ENCODE measurements around the gene TBX21.

TBX21 gene

DNA sequence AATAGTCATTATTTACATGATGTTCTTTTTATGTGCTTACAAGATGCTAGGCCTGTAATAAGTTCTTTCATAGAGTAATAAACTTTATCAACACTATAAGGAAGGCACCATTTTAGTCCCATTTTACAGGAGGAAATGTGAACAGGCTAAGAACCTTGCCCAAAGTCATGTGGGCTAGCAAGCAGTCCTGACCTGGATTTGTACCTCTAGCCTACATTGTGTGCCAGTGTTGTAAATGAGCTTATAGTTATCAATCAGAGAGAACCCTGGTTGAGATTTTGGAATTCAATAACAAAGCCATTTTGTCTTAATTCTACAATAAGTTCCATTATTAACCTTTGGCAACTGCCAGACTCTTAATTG lies 45.7 kb upstream of the TBX21 start:
- DNase-seq (ENCODE audit: low spot score), result no peak
- in situ Hi-C loops (cut with MboI; ENCODE audit: low sequenced_read_pairs, unreplicated experiment), result no loop called here
- TF ChIP-seq, protein P1, sequence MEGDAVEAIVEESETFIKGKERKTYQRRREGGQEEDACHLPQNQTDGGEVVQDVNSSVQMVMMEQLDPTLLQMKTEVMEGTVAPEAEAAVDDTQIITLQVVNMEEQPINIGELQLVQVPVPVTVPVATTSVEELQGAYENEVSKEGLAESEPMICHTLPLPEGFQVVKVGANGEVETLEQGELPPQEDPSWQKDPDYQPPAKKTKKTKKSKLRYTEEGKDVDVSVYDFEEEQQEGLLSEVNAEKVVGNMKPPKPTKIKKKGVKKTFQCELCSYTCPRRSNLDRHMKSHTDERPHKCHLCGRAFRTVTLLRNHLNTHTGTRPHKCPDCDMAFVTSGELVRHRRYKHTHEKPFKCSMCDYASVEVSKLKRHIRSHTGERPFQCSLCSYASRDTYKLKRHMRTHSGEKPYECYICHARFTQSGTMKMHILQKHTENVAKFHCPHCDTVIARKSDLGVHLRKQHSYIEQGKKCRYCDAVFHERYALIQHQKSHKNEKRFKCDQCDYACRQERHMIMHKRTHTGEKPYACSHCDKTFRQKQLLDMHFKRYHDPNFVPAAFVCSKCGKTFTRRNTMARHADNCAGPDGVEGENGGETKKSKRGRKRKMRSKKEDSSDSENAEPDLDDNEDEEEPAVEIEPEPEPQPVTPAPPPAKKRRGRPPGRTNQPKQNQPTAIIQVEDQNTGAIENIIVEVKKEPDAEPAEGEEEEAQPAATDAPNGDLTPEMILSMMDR (IDR thresholded peaks at IDR 0.05; ENCODE audit: borderline replicate concordance, control extremely low read depth, extremely low read depth, insufficient read depth, missing control alignments), result no peak

GRCh38 chr17:47687748-47688147 lies 45.3 kb upstream of the TBX21 start:
- in situ Hi-C loops (cut with MboI; ENCODE audit: low sequenced_read_pairs, unreplicated experiment), result no loop called here
- TF ChIP-seq, protein P1 (IDR thresholded peaks at IDR 0.05; ENCODE audit: borderline replicate concordance, control extremely low read depth, extremely low read depth, insufficient read depth, missing control alignments), result no peak
- no peak for DNase-seq (ENCODE audit: low spot score)

DNA sequence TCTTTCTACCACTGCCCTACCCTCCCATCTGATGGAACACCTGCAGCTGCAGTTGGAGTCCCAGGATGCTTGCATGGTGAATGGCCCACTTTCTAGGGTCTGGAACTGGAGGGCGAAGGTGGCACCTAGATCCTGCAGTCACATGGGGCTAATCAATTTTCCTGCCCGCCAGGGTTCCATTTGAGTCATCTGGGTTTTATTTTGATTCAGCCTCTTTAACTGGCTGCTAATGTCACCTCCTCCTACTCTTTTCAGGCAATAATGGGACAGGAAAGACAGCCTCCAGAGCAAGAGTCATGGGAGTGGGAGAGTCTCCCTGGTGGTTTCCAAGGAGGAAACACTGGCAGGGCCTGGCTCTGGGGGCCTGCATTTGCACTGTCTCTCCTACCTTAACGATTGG lies 42.9 kb upstream of the TBX21 start:
- no peak for DNase-seq (ENCODE audit: low spot score)
- in situ Hi-C loops (cut with MboI; ENCODE audit: low sequenced_read_pairs, unreplicated experiment), result loop anchor here (10.0 kb wide), 1 partner anchor 105 kb away; no protein-coding TSS in a partner anchor
- TF ChIP-seq, protein P1 (IDR thresholded peaks at IDR 0.05; ENCODE audit: borderline replicate concordance, control extremely low read depth, extremely low read depth, insufficient read depth, missing control alignments), result no peak

GRCh38 chr17:47692137-47692894 lies 40.7 kb upstream of the TBX21 start:
- TF ChIP-seq, protein P1 (IDR thresholded peaks at IDR 0.05; ENCODE audit: borderline replicate concordance, control extremely low read depth, extremely low read depth, insufficient read depth, missing control alignments), result no peak
- in situ Hi-C loops (cut with MboI; ENCODE audit: low sequenced_read_pairs, unreplicated experiment), result loop anchor here (10.0 kb wide), 1 partner anchor 102 kb away; no protein-coding TSS in a partner anchor
- peak; percentile 18 for DNase-seq (ENCODE audit: low spot score)

DNA sequence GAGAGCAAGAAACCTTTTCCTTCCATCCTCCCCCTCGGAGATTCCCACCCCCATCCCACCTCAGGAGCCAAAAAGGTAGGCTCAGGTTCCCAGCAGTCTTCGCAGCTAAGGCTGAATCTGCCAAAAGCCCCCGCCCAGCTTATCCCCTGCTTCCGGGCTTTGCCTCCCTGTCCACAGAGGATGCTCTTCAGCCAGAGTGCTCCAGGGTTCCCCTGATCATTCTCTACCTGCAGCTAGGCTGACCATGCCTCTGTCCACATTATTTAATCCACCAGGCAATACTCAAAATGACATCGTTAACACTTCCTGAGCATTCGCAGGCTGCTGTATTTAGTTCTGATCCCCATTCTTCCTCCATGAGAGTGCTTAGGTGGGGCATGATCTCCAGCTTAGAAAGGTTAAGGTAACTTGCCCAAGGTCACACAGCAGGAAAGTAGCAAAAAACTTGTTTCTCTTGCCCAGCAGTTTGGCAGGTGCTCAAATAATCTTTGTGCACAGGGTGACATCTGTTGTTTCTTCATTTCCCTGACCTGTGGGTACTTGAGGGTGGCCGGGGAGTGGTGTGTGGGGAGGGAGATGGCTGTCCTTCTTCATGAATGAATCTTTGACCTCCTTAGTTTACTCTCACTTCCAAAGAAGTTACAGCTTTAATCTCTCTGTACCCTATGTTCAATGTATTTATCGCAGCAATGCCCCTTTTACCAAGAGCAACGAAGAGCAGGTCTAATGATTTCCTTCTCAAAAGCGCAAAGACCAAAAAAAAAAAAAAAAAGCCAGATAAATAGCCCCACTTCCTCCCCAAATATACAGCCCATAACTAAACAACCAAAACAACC lies 39.9 kb upstream of the TBX21 start:
- DNase-seq (ENCODE audit: low spot score), result peak; percentile 45
- TF ChIP-seq, protein P1 (IDR thresholded peaks at IDR 0.05; ENCODE audit: borderline replicate concordance, control extremely low read depth, extremely low read depth, insufficient read depth, missing control alignments), result no peak

GRCh38 chr17:47693731-47694580 lies 39.1 kb upstream of the TBX21 start, which contains the start of gene TBKBP1:
Gene TBKBP1 (plus strand): TSS chr17:47694161. CDS start chr17:47696113, 1,952 bp downstream.
- in situ Hi-C loops (cut with MboI; ENCODE audit: low sequenced_read_pairs, unreplicated experiment), result loop anchor here (10.0 kb wide), 1 partner anchor 101 kb away; no protein-coding TSS in a partner anchor
- TF ChIP-seq, protein P1 (IDR thresholded peaks at IDR 0.05; ENCODE audit: borderline replicate concordance, control extremely low read depth, extremely low read depth, insufficient read depth, missing control alignments), result no peak
- peak; percentile 67 for DNase-seq (ENCODE audit: low spot score)

More for the DNA sequence above, 39.9 kb upstream of the TBX21 start:
- in situ Hi-C loops (cut with MboI; ENCODE audit: low sequenced_read_pairs, unreplicated experiment), result loop anchor here (10.0 kb wide), 1 partner anchor 102 kb away; no protein-coding TSS in a partner anchor

All from GM13976 (cell line).